ENCODE data around the gene IPO13.

DNA sequence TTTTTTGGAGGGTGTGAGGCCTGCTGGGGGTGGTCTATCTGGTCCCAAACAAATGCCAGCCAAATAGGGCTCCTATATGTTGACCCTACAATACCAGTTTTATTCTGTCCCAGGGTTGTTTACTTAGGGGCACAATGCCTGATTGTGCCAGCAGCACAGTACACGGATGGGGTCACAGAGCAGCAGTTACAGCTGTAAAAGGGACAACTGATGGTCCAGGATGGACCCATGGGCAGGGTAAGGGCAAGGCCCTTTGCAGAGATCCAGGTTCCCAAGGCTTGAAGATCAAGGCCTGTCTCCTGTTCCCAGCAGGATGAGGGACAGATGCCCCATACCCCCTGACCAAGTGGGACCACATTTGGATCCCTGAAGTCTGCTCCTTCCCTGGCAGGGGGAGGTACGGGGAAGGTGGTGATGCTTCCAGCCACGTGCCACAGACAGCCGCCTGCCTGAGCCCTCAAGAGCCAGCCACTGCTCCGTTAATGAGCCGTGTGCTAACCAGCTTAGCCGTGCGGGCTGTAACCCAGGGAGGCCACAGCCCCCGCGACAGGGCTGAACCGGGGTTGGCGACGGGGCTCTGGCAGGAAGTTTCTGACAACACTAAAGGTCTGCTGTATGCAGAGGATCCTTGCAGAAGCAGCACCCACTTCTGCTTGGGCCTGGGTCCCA lies 66.3 kb downstream of the IPO13 start:
- TF ChIP-seq, protein P1, sequence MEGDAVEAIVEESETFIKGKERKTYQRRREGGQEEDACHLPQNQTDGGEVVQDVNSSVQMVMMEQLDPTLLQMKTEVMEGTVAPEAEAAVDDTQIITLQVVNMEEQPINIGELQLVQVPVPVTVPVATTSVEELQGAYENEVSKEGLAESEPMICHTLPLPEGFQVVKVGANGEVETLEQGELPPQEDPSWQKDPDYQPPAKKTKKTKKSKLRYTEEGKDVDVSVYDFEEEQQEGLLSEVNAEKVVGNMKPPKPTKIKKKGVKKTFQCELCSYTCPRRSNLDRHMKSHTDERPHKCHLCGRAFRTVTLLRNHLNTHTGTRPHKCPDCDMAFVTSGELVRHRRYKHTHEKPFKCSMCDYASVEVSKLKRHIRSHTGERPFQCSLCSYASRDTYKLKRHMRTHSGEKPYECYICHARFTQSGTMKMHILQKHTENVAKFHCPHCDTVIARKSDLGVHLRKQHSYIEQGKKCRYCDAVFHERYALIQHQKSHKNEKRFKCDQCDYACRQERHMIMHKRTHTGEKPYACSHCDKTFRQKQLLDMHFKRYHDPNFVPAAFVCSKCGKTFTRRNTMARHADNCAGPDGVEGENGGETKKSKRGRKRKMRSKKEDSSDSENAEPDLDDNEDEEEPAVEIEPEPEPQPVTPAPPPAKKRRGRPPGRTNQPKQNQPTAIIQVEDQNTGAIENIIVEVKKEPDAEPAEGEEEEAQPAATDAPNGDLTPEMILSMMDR (IDR thresholded peaks at IDR 0.05), result no peak
- TF ChIP-seq POLR2AphosphoS5 (IDR thresholded peaks at IDR 0.05) (no peak), POLR2A (IDR thresholded peaks at IDR 0.05) (no peak)

All from upper lobe of left lung (tissue), 4 donors.